AG10803 (cell line): ENCODE data around the gene ZNF160.
A peak's percentile ranks its signal among the peaks of the same experiment; 100 is the strongest.

Experiments used
- DNase-seq: peaks from one replicate; pipeline ENCODE4 v3.0.0; 2010; ENCODE audit warnings: low read depth
- H3K4me3 ChIP-seq: 2 replicates; pipeline ENCODE4 v1.5.1; 2011; ENCODE audit warnings: mild to moderate bottlenecking, low read length, control low read depth
- CTCF ChIP-seq: conservative IDR thresholded peaks from 2 replicates; pipeline ENCODE4 v1.5.1; 2011; ENCODE audit warnings: mild to moderate bottlenecking, low read length, control low read depth, inconsistent platforms

ZNF160 gene

GRCh38 chr19:53103234-53104203, at the start of gene ZNF160:
TSS of gene ZNF160 (minus strand) at chr19:53103422. CDS start at chr19:53086276, 17,146 bp downstream.
- DNase-seq: peak; percentile 95

GRCh38 chr19:53147645-53148044, 44.4 kb upstream of the ZNF160 start:
- TF ChIP-seq CTCF: no peak
- no peak for DNase-seq
- no peak overlapping the region for H3K4me3 ChIP-seq

More at GRCh38 chr19:53103234-53104203, at the start of gene ZNF160:
- peak within 1 kb of the TSS; percentile 92 for H3K4me3 ChIP-seq
- TF ChIP-seq CTCF: no peak

GRCh38 chr19:53140351-53140750, 37.1 kb upstream of the ZNF160 start:
- no peak for DNase-seq
- TF ChIP-seq CTCF: no peak
- no peak overlapping the region for H3K4me3 ChIP-seq

GRCh38 chr19:53136432-53136831, 33.2 kb upstream of the ZNF160 start:
- TF ChIP-seq CTCF: no peak
- no peak overlapping the region for H3K4me3 ChIP-seq
- DNase-seq: no peak

GRCh38 chr19:53132141-53132991, 29.1 kb upstream of the ZNF160 start, which contains the start of gene ZNF415:
TSS of gene ZNF415 (minus strand) at chr19:53132910. CDS start at chr19:53122676, 10,234 bp downstream.
- peak within 1 kb of the TSS; percentile 72 for H3K4me3 ChIP-seq
- no peak for TF ChIP-seq CTCF
- peak; percentile 51 for DNase-seq

GRCh38 chr19:53131727-53132126, 28.5 kb upstream of the ZNF160 start:
- no peak for TF ChIP-seq CTCF
- peak overlapping the region; percentile 72 for H3K4me3 ChIP-seq
- DNase-seq: no peak
